C4-2B (cell line): ENCODE measurements around the gene JARID2.

Experiments
- CTCF ChIP-seq: fragments of 450-650 bp; conservative IDR thresholded peaks from 2 replicates; pipeline ENCODE4 v1.5.1; 2017; ENCODE audit warnings: mild to moderate bottlenecking
- ZFX ChIP-seq: fragments of 450-650 bp; IDR thresholded peaks from 2 replicates; pipeline ENCODE4 v1.6.1; 2017

GRCh38 chr6:15538106-15538505 lies 292.2 kb downstream of the JARID2 start:
- TF ChIP-seq CTCF (no peak), ZFX (no peak)
